GM19351 (cell line): ENCODE data around the gene JAML.

Source experiments
- ATAC-seq: cut with Tn5 transposase; IDR thresholded peaks from one replicate; pipeline ENCODE4 v1.9.1; 2021; ENCODE audit warnings: mild to moderate bottlenecking, moderate library complexity; ENCODE audit not compliant: unreplicated experiment

JAML gene

DNA sequence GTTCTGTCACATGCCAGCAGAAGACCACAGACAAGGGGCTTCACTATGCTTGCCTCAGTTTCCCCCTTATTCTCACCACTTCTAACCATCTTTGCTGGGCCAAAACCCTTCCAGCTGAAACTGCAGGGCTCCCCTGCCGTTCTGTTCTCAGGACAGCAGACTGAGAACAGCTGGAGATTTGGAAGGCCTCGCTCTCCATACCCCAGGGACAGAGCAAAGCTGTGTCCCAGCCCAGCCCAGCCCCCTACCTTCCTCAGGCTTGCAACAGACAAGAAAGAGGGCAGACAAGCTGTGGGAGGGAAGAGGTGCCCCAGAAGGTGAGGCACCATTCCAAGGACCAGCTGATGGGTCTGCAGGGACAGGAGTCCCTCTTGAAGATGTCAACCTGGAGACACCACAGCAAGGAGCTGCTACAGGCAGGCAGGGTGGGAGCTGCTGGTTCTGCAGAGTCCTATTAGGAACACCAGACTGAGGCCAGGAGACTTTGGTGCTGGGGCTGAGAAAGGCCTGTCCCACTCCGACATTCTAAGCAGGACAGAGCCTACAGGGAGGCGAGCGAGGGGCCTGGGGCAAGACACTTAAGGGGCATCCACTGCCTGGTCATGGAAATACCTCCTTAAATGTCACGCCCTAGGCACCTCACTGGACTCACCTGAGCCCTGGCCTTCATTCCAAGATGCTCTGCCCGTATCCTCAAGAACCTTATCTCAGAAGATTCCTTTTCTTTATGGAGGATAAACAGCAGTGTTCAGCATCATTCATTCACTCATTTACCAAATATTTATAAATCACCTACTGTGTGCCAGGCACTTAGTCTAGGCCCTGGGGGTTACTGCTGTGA lies 55.3 kb downstream of the JAML start:
- ATAC-seq: no peak

DNA sequence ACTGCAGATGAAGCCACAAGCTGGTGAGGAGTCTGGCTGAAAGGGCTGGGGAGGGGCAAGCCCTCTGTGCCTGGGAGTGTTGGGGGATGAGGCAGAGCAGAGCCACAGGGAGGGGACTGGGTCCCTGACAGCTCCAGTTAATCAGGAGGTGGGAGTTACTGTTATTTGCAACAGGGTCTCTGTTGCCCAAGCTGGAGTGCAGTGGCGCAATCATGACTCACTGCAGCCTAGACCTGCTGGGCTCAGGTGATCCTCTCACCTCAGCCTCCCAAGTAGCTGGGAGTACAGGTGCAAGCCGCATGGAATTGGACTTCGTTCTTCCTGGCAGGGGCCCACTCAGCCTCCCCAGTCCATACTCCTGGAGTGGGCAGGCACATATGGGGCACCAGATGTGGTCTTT lies 56.1 kb downstream of the JAML start:
- ATAC-seq: no peak

DNA sequence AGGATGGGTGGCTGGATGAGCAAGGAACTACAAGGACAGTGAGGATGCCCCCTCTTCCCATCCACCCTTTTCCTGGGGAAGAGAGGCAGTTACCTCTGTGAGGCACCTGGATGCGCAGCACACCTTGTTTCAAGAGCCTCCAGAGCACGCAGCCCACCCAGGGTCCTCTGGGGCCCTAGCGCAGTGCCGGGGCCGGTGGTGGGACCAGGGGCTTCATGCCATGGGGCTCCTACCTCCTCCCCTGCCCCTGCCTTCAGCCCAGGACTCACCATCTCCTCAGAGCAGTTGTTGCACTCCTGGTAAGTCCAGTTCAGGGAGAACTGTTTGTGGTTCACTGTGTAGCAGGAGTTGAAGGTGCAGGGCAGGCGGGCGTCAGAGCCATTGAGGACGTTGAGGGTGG lies 56.5 kb downstream of the JAML start:
- ATAC-seq: no peak

DNA sequence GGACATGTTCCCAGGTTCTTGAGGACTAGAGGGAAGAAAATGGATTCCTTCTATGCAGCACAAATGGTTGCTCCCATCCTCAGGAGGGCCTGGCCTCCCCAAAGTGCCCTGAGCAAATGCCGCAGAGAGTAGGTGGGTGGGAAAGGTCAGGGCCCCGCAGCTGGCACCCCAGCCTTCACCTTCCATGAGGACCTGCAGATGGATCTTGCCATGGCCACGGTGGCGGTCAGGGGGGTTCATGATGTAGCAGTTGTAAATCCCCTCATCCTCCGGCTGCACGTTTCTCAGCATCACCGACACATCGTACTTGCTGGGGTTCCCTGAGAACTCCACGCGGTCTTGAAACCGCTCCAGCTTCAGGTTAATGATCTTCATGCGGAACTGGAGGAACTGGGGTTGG lies 56.9 kb downstream of the JAML start:
- ATAC-seq: no peak

DNA sequence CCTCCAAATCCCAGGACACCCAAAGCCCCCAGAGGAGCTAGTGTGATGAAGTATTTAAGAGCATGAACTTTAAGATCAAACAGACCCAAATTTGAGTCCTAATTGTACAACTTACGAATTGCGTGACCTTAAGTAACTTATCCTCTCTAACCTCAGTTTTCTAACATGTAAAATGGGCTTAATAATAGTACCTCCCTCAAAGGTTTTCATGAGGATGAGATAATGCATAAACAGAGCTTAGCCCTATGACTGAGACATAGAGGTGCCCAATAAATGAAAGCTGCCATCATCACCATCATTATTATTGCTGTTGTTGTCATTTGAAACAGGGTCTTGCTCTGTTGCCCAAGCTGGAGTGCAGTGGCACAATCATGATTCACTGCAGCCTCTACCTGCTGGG lies 57.6 kb downstream of the JAML start:
- ATAC-seq: no peak

DNA sequence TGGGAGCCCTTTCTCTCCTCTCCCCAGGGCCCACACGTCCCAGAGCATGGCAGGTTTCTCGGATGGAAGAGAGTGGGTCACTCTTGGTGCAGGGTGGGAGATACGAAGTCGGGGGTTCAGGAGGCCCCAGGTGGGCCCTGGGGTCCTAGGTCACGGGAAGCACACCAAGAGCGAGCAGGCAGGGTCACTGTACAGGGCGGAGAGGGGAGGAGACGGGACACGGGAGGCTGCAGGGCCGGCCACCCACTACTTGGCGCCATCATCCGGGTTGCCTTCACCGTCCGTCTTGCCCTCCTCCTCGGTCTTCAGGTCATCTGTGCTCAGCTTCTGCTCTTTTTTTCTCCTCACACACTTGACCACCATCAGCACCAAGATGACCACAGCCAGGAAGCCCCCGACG lies 58.2 kb downstream of the JAML start:
- no peak for ATAC-seq

DNA sequence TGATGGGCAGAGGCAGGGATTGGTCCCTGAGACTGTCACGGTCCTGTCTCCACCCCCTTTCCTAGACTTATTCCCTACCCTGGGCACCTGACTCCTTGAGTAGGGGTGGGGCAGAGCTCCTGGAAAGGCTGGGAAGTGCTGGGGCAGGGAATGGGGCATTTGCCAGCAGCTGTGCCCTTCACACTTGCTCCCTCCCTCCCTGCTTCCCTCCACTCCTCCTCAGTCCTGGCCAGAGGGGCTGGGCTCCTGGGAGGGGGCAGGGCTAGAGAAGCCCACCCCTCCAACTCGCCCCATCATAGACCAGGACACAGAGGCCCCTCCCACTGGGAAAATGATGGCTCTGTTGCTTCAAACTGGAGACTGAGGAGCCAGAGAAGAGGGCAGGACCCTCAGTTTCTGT lies 59.9 kb downstream of the JAML start:
- no peak for ATAC-seq

DNA sequence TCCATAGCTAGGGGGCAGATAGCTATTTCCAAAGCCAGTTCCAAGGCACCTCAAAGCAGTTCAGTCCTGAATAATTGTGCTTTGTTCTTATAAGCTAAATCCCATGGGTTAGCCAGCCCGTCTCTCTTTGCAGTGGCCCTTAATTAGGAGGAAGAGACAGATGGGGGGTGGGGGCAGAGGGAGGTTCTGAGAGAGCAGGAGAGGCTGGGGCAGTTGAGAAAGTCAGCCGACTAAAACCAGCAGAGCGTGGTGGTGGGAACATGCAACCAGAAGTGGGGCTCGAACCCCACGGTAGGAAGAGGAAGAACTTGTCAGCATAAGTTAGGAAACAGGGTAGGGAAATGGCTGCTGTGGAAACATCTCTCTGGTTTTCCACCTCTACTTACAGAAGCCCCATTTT lies 61.3 kb downstream of the JAML start:
- ATAC-seq: no peak

DNA sequence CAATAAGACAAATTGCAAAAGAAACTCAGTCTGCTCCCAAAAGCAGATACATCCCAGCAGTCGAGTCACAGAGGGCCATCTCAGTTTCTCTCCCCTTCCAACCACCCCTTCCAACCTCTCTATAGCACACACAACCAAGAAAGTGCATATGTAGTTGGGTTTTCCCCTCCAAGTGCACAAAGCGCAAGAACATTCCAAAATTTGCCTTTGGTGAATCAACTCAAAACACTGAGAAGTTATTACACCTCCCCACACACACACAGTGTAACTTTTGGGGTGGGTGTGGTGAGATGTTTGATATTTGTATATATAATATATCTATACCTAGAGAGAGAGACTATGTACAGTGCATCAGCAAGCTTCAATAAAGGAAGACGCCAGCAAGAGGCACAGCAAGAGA lies 62.0 kb downstream of the JAML start:
- no peak for ATAC-seq

DNA sequence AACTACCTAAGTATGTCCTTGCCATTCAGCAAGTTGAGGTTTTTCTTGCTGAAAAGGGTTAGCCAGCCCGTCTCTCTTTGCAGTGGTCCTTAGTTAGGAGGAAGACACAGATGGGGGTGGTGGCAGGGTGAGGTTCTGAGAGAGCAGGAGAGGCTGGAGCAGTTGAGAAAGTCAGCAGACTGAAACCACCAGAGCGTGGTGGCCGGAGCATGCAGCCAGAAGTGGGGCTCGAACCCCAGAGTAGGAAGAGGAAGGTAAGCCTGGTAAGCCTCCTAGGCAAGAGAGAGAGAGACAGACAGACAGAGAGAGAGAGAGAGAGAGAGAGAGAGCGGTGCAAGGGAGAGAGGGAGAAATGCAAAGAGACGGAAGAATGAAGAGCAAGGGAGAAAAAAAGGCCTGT lies 63.0 kb downstream of the JAML start:
- no peak for ATAC-seq

DNA sequence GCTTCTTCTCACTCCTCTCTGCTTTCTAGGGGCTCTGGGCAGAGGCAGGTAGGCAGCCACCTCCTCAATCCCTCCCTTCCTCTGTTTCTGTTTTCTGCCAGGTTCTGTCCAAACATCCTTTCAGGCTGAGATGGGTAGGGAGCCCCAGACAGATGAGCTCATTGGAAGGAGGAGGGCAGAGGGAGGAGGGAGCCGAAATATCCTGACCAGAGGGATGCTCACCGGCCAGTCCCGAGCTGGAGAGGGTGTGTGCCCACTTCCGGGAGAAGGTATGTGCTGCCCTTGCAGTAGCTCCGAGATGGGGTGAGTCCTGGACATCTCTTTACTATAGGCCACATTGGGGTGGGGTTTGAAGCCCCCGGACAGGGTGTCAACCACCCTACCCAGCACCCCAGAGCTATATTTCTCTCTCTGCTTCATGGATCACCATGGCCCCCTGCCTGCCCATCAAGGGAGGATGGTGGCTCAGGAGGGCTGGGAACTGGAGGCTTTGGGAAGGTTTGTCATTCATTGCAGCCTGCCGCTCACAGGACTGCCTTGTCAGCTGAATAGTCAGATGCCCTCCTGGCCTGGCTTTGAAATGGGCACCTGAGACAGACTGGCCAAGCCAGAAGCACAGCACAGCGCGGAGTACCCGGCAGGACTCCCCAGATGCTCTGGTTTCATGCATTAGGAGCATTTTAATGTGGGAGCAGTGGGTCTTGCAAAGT lies 67.5 kb downstream of the JAML start:
- no peak for ATAC-seq

DNA sequence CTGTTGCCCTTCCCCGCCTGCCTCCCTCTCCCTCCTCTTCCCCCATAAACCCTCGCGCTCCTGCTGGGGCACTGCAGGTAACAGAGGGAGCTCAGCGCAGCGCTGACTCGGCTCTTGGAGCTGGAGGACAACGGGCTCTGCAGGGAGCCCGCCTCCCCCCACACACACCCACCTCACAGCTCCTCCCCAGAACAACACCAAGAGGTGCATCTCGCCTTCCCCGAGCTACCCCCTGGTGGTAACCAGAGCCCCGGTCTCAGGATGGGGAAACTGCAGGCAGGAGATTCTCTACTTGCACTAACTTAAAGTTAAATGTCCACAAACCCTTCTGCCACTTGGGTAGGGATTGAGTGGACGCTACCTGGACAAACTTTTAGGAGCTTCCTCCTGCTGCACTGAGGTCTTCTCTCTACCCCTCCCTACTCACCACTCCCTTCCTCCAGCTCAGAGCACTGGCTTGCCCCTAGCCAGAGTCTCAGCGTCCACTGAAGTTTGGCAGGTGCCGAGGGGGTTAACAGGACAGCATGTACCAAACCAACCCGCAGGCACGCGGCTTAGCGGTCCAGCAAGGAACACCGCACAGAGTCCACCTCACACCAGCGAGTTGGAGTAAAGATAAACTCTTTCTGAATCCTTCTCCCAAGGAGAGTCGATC lies 68.2 kb downstream of the JAML start:
- ATAC-seq: no peak

DNA sequence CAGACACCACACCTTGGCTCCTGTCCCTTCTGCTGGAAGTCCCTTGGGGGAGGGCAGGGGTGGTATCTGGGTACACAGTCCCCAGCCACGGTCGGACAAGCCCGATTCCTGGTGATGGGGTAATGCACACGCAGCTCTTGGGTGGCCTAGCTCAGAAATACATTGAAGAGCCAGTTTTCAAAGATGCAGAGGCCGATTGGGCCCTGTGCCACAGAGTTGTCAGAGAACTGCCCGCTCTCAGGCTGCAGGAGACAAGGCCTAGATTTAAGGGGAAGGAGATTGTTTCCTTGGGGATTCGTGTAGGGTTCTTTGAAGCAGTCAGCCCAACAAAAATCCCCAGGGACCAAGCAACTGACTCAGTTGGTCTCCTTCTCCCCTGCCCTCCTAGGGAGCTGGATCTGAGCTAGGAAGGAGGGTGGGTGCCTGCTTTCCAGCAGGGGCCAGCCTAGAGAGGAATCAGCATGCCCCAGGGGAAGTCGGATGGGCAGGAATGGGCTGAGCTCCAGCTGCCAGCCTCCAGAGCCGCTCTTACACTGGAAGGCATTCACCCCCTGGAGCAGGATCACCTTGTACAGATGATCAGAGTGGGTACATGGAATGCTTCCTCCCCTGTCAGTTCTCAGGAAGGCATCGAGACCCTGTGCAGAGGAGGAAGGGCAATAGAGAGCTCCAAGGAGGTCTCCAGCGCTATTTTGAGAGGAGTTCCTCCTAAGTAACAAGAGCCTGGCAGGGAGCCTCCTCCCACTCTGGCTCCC lies 68.9 kb downstream of the JAML start:
- no peak for ATAC-seq

DNA sequence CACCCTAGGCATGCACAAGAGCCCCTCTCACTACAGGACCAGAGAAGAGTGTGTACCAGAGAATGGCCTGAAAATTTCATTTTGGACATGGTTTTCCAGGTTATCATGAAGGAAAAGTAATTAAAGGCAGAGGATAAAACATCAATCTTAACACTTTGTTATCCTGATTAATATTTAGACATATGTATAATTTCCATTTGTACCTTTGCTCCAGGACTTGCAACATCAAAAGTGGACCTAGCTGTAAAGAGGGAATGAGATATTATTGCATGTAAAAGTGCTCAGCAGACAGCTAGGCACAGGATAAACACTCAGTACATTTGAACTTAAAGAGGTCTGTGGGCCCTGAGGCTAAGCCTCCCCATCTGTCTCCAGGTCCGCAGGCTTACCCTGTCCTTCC lies 70.2 kb downstream of the JAML start:
- ATAC-seq: no peak

DNA sequence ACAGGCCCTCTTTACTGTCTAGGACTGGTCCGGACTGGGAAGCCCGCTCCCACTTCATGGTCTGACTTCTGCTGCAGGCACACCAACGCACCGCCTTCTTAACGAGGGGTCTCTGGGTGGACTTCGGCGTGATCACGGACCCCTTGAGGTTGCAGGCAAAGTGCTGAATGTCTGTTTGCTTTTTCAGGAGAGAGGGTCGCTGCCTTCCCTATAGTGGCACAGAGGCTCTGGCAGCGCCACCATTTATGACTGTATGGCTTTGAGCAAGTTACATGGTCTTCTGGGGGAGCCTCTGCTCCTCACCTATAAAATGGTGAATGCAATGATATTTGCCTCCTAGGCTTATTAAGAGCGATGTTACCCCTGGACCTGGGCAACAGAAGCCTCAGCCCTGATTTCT lies 70.8 kb downstream of the JAML start:
- ATAC-seq: no peak

DNA sequence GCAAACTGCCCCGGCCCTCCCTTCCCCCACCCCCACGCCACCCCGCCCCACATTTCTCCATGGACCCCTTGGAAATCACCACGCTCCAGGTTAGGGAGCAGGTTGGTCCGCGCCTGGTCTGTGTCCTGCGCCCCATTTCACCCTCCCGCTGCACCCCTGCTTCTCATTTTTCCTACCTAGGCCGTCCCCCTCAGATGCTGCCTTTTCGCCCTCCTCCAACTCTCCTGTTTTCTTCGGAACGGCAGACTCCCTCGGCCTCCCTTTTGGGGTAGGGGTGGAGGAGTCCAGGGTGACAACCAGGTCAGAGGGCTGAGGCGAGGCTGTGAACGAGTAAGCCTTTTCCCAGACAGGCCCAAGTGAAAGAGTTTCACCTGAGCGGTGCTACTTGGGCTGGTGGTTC lies 71.3 kb downstream of the JAML start:
- ATAC-seq: no peak

DNA sequence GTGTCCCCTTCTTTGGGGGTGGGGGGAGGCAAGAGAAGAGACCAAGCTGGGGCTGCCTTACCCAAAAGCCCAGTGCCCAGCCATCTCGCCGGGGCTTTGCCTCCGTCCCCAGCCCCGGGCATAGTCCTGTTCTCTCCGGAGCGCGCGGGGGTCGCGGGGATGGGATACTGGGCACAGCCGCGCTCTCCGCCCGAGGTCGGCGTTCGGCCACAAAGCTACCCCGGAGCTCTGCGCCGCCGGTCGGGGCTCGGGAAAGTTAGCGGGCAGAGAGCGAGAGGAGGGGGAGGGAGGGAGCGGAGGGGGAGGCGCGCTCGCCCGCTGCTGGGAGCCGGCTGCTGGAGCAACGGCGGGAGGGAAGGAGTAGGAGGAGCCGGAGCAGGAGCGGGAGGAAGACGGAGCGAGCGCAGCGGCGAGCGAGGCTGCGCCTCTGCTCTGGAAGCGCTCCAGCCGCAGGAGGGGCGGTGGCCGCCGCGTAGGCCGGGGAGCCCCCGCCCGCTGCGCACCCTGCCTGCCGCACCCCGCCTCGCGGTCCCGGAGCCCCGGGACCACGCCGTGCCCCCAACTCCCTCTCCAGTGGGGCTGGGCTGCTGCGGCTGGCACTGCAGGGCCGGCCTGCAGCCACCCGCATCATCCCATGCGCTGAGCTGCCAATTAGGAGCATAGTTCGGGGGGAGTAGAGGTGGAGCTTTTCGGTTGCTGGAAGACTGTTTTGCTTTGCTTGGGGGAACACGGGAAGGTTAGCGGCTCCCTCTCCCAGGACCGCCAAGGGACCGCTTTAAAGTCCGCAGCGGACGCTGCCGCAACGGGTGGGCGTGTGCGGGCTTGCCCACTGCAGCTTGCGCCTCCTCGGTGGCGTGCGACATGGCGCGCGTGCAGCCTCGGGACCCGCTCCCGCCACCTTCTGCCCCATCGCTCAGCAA lies 72.0 kb downstream of the JAML start, which contains the start of gene SCN4B:
Gene SCN4B (minus strand): TSS at position 272 of the 920 bp plus-strand sequence. CDS start 150 bp downstream, at position 122.
- no peak for ATAC-seq

DNA sequence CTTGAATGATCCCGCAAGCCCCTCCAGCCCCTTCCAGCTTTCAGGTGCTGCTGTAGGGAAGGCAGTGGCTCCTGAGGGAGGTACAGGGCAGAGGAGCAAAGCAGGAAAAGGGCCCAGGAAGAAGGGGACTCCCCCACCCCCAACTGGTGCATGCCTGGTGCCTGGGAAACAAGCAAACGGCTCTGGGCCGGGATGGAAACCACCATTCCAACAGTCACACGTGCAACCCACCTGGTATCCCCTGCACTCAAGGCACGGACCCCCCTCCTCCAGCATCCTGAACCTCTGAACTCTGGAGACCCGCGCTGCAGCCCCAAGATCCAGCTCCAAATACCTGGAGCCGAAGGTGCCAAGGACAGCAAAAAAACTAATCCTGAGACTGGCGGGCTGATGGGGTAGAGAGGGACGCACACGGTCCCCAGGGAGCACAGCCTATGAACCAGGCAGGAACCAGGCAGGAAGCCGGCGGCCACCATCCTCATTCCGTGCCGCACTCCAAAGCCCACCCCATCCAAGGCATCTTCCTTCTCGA lies 72.7 kb downstream of the JAML start:
- ATAC-seq: no peak

DNA sequence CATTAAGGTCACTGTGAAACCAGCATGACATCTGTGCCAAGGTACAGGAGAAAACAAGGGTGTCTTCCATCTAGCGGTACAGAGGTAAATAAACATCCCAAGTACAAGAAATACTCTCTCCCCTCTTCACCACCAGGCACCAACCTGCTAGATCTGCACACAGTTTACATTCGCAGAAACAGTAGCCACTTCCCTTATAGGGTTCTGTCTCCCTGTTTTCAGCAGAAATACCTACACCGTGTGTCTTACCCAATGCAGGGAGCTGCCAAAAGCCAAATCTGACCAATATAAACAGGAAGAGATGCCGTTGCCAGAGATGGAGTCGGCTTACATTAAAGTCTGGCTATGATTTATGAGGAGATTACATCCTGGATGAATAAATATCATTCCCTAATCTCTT lies 73.4 kb downstream of the JAML start:
- ATAC-seq: no peak

DNA sequence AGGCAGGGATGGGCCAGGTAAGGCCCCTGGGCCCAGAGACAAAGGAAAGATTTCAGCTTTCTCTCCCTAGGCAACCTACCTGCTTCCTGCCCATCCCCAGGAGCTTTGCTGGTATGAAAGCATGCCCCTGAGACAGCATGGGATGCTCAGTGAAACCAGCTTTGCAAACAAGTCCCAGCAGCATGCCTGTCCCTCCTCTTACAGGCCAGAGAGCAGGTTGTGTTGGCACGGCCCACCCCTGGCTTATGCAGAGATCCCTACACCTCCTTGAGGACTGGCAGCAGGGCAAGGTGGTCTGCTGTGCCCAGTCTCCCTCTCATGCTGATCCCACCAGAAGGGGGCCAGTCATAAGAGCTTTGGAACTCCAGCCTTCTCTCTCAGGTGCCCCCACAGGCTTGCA lies 75.3 kb downstream of the JAML start:
- no peak for ATAC-seq
